ENCODE results near the gene SFXN3. TPM values are rescaled to one million over a fixed set of nuclear protein-coding genes. Genes with fewer than 3 reads are reported as not detected.

SFXN3 gene, protein sequence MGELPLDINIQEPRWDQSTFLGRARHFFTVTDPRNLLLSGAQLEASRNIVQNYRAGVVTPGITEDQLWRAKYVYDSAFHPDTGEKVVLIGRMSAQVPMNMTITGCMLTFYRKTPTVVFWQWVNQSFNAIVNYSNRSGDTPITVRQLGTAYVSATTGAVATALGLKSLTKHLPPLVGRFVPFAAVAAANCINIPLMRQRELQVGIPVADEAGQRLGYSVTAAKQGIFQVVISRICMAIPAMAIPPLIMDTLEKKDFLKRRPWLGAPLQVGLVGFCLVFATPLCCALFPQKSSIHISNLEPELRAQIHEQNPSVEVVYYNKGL
- 86.0 and 107 TPM in 2 replicates for total RNA-seq

DNA sequence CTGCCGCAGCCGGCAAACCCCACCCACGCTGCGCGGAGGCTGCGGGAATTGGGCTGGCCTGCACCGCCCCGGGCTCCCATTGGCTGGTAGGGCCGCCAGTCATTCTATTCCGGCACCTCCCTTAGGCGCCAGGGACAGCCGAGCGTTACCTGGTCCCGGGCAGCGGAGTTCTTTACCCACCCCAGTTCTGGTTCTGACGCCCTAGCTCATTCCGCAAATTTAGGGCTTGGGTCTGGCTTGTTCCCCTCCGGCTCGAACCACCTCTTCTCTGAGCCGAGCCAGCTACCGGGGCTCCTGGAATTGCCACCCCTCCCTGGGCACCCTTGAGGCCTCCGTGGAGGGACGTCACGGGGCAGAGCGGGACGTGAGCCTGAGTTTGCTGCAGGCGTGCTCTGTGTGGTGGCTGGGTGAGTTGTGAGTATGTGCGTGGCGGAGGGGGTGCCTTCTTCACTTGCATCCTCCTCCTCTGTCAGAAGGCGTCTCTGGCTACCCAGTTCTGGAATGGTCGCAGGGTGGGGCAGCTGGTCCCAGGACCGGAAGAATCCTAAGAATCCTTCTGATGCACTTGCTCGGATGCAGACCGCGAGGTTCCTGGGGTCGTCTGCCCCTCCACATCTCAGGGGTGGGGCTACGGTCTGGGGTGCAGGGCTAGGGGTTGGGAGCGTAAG is at the start of gene SFXN3, which contains the start of gene PDZD7:
Gene SFXN3 (plus strand): TSS at position 107 of the 668 bp plus-strand sequence. CDS start 3,461 bp downstream, outside the sequence.
Gene PDZD7 (minus strand): TSS at position 2 of the 668 bp plus-strand sequence. CDS start 910 bp downstream, outside the sequence.

GRCh38 chr10:100986952-100987684 is 43.9 kb upstream of the SFXN3 start, which contains the start of the genes MRPL43 and TWNK:
MRPL43 (minus strand) TSS chr10:100987497; CDS start chr10:100987443, 54 bp downstream.
TWNK (plus strand) TSS chr10:100987543; CDS start chr10:100988211, 668 bp downstream.

DNA sequence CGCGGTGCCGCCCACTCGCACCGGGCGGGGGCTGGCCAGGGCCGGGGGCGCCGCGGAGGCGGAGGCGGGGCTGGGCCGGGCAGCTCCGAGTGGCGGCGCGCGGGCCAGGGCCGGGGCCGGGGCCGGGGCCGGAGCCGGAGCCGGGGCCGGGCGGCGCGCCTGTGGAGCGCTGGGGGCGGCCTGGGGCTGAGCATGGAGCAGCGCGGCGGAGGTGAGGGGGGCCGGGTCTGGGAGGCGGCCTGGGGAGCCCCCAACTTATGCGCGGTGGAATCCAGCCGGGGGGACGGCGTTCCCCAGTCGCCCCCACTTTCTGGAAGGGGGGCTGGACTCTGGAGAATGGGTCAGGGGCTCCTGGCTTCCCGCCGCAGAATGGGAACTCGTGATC is 31.3 kb upstream of the SFXN3 start, which contains the start of gene LZTS2:
Gene LZTS2 (plus strand): TSS at position 67 of the 385 bp plus-strand sequence. CDS start 2,731 bp downstream, outside the sequence.

DNA sequence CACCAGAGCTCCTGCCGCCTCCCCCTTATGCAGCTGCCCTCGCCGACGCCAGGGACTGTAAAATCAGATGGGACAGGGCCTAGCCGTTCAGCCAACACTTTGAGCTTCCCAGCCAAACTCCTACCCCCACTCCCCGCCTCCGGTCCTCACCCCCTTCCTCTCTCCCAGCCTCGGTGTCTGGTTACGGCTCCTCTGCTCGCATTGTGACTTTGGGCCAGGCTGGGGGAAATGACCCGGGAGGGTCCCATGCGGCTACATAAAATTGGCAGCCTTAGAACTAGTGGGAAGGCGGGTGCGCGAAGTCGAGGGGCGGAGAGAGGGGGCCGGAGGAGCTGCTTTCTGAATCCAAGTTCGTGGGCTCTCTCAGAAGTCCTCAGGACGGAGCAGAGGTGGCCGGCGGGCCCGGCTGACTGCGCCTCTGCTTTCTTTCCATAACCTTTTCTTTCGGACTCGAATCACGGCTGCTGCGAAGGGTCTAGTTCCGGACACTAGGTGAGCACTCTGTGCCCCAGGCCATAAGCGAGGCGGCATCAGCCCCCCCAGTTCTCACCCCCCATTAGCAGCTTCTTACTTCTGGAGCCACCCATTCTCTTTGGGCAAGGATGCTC is 30.7 kb downstream of the SFXN3 start, which contains the start of gene KAZALD1:
Gene KAZALD1 (plus strand): TSS at position 366 of the 608 bp plus-strand sequence. CDS start 604 bp downstream, outside the sequence.

Other genes with a start within 250 kb of the SFXN3 start
- gene SLF2, start 118.3 kb upstream of the SFXN3 start, total RNA-seq: 34.9 and 37.2 TPM in 2 replicates
- gene SEMA4G, start 61.7 kb upstream of the SFXN3 start, total RNA-seq: 0.13 and 0.31 TPM in 2 replicates
- 48.4 and 62.6 TPM in 2 replicates for gene MRPL43, start 43.7 kb upstream of the SFXN3 start, total RNA-seq
- gene TWNK, start 43.7 kb upstream of the SFXN3 start, total RNA-seq: 3.3 and 5.7 TPM in 2 replicates
- 65.0 and 82.7 TPM in 2 replicates for gene LZTS2, start 31.4 kb upstream of the SFXN3 start, total RNA-seq
- 3.3 and 3.4 TPM in 2 replicates for gene PDZD7, start 105 bp upstream of the SFXN3 start, total RNA-seq
- 78.5 and 101 TPM in 2 replicates for gene KAZALD1, start 30.8 kb downstream of the SFXN3 start, total RNA-seq
- gene TLX1, start 100.1 kb downstream of the SFXN3 start, total RNA-seq: not detected in 2 replicates
- not detected in 2 replicates for gene LBX1, start 198.2 kb downstream of the SFXN3 start, total RNA-seq